Astrocyte (in vitro differentiated cells and primary cell): ENCODE results near the gene AIF1. TPM values are rescaled to one million over a fixed set of nuclear protein-coding genes. Genes with fewer than 3 reads are reported as not detected.

Experiments used
- DNase-seq: peaks from one replicate; pipeline ENCODE4 v3.0.0-alpha.2; 2010; ENCODE audit warnings: low read depth
- FAIRE-seq: peaks from 2 replicates; lab custom pipeline; 2011; peaks lifted over from hg19 to GRCh38; lab: Jason Lieb, UNC
- H2AFZ ChIP-seq: 2 replicates; pipeline ENCODE4 v1.6.0; 2012; ENCODE audit warnings: low read depth, low read length, inconsistent platforms
- H3K27ac ChIP-seq: 2 replicates; pipeline ENCODE4 v1.5.1; 2011; ENCODE audit warnings: low read depth, low read length, inconsistent platforms
- H3K27me3 ChIP-seq: 2 replicates; pipeline ENCODE4 v1.6.0; 2011; ENCODE audit warnings: low read length, inconsistent platforms; ENCODE audit not compliant: insufficient read depth
- H3K36me3 ChIP-seq: 2 replicates; pipeline ENCODE4 v1.5.1; 2011; ENCODE audit warnings: low read length, inconsistent platforms; ENCODE audit not compliant: insufficient read depth
- H3K4me1 ChIP-seq: 2 replicates; pipeline ENCODE4 v1.5.1; 2011; ENCODE audit warnings: low read length, inconsistent platforms; ENCODE audit not compliant: insufficient read depth
- H3K4me2 ChIP-seq: 2 replicates; pipeline ENCODE4 v1.6.0; 2012; ENCODE audit warnings: low read length, inconsistent platforms
- H3K4me3 ChIP-seq: 2 replicates; pipeline ENCODE4 v1.5.1; 2011; ENCODE audit warnings: low read depth, mild to moderate bottlenecking, low read length, inconsistent platforms; ENCODE audit not compliant: insufficient read depth
- H3K79me2 ChIP-seq: 2 replicates; pipeline ENCODE4 v1.6.0; 2012; ENCODE audit warnings: mild to moderate bottlenecking, low read length, inconsistent platforms; ENCODE audit not compliant: insufficient read depth
- H3K9ac ChIP-seq: 2 replicates; pipeline ENCODE4 v1.6.0; 2012; ENCODE audit warnings: mild to moderate bottlenecking, low read length, inconsistent platforms
- H3K9me3 ChIP-seq: 2 replicates; pipeline ENCODE4 v1.5.1; 2012; ENCODE audit warnings: low read depth, mild to moderate bottlenecking, low read length, inconsistent platforms; ENCODE audit not compliant: insufficient read depth
- H4K20me1 ChIP-seq: 2 replicates; pipeline ENCODE4 v1.6.0; 2012; ENCODE audit warnings: low read length, inconsistent platforms; ENCODE audit not compliant: insufficient read depth
- H3K27ac Mint-ChIP-seq: one replicate; pipeline ENCODE4 v1.8.0; 2021; ENCODE audit warnings: mild to moderate bottlenecking, mixed read lengths; ENCODE audit not compliant: unreplicated experiment
- H3K27me3 Mint-ChIP-seq: one replicate; pipeline ENCODE4 v1.8.0; 2021; ENCODE audit warnings: low read depth, mixed read lengths; ENCODE audit not compliant: unreplicated experiment
- H3K36me3 Mint-ChIP-seq: one replicate; pipeline ENCODE4 v1.8.0; 2021; ENCODE audit warnings: low read depth, mixed read lengths; ENCODE audit not compliant: unreplicated experiment
- H3K4me1 Mint-ChIP-seq: one replicate; pipeline ENCODE4 v1.8.0; 2021; ENCODE audit warnings: low read depth, mixed read lengths; ENCODE audit not compliant: unreplicated experiment
- H3K4me3 Mint-ChIP-seq: one replicate; pipeline ENCODE4 v1.8.0; 2021; ENCODE audit warnings: mild to moderate bottlenecking, moderate library complexity, mixed read lengths; ENCODE audit not compliant: unreplicated experiment
- H3K9me3 Mint-ChIP-seq: one replicate; pipeline ENCODE4 v1.8.0; 2021; ENCODE audit warnings: mild to moderate bottlenecking, mixed read lengths; ENCODE audit not compliant: unreplicated experiment
- CTCF ChIP-seq: IDR thresholded peaks from 2 replicates; pipeline ENCODE4 v1.5.1; 2011; ENCODE audit warnings: low read depth, mild to moderate bottlenecking, inconsistent platforms, low read length, moderate library complexity; ENCODE audit not compliant: insufficient read depth
- EZH2 ChIP-seq: IDR thresholded peaks from 2 replicates; pipeline ENCODE4 v1.6.1; 2012; ENCODE audit warnings: mild to moderate bottlenecking, low read length, inconsistent platforms; ENCODE audit not compliant: insufficient read depth
- total RNA-seq: library from RNA; stranded (reverse); gene quantifications from 2 replicates; pipeline ENCODE4 v1.2.1, GENCODE V29; 2021

Gene AIF1
- total RNA-seq, 1 donor from 2014 or later, result not detected

- no peaks in the 10 kb centered on the region for H3K79me2 ChIP-seq
- no peaks in the 10 kb centered on the region for H3K27me3 ChIP-seq
- DNase-seq (no peak), FAIRE-seq (no peak)
- H3K4me1 ChIP-seq, result peaks cover 11% of the 10 kb centered on the region
- H3K36me3 ChIP-seq, result no peaks in the 10 kb centered on the region
- H3K27ac ChIP-seq, result no peak within 1 kb of the TSS
- H3K4me2 ChIP-seq, result peak within 1 kb of the TSS; percentile 95
- H2AFZ ChIP-seq, result peak within 1 kb of the TSS; percentile 98
- H3K9ac ChIP-seq, result peak within 1 kb of the TSS; percentile 86
- no peaks in the 10 kb centered on the region for H3K9me3 ChIP-seq
- H3K36me3 Mint-ChIP-seq, result no peaks in the 10 kb centered on the region
- H3K27me3 Mint-ChIP-seq, result peaks cover 4% of the 10 kb centered on the region
- TF ChIP-seq CTCF (no peak), EZH2 (no peak)
- H3K4me3 ChIP-seq, result peak within 1 kb of the TSS; percentile 77
- H3K4me1 Mint-ChIP-seq, result peaks cover 4% of the 10 kb centered on the region
- peak within 1 kb of the TSS; percentile 98 for H3K4me3 Mint-ChIP-seq
- no peaks in the 10 kb centered on the region for H4K20me1 ChIP-seq
- H3K9me3 Mint-ChIP-seq, result no peaks in the 10 kb centered on the region
- peak within 1 kb of the TSS; percentile 48 for H3K27ac Mint-ChIP-seq
Measured at GRCh38 chr6:31582230-31582643, 32.8 kb upstream of the AIF1 start, which contains the start of gene LTB. Gene LTB (minus strand): TSS chr6:31582424. CDS start chr6:31582417, 7 bp downstream.

- H3K27ac Mint-ChIP-seq, result no peak overlapping the region
- H3K4me1 Mint-ChIP-seq, result peaks cover 3% of the 10 kb centered on the region
- H3K4me1 ChIP-seq, result peaks cover 9% of the 10 kb centered on the region
- no peak overlapping the region for H3K27ac ChIP-seq
- no peak overlapping the region for H3K4me2 ChIP-seq
- H3K9ac ChIP-seq, result no peak overlapping the region
- no peak overlapping the region for H2AFZ ChIP-seq
- H3K4me3 Mint-ChIP-seq, result peak overlapping the region; percentile 21
- no peaks in the 10 kb centered on the region for H3K36me3 Mint-ChIP-seq
- no peaks in the 10 kb centered on the region for H3K36me3 ChIP-seq
- H3K27me3 Mint-ChIP-seq, result peaks cover 8% of the 10 kb centered on the region
- no peaks in the 10 kb centered on the region for H4K20me1 ChIP-seq
- no peak for DNase-seq
- no peaks in the 10 kb centered on the region for H3K27me3 ChIP-seq
- no peaks in the 10 kb centered on the region for H3K9me3 Mint-ChIP-seq
- H3K9me3 ChIP-seq, result no peaks in the 10 kb centered on the region
- TF ChIP-seq EZH2, result no peak
- TF ChIP-seq CTCF, result peak; percentile 16
- H3K79me2 ChIP-seq, result no peaks in the 10 kb centered on the region
- H3K4me3 ChIP-seq, result no peak overlapping the region
- no peak for FAIRE-seq
Measured at GRCh38 chr6:31585491-31585890, 29.5 kb upstream of the AIF1 start.

GRCh38 chr6:31586008-31586407 lies 29.0 kb upstream of the AIF1 start, which contains the start of gene LST1:
Gene LST1 (plus strand): TSS chr6:31586277. CDS start chr6:31587300, 1,023 bp downstream.
- H3K36me3 Mint-ChIP-seq, result no peaks in the 10 kb centered on the region
- no peaks in the 10 kb centered on the region for H3K79me2 ChIP-seq
- H3K27ac ChIP-seq, result no peak within 1 kb of the TSS
- H3K27ac Mint-ChIP-seq, result no peak within 1 kb of the TSS
- no peak within 1 kb of the TSS for H3K9ac ChIP-seq
- peaks cover 7% of the 10 kb centered on the region for H3K4me1 ChIP-seq
- TF ChIP-seq EZH2 (no peak), CTCF (no peak)
- H3K4me1 Mint-ChIP-seq, result peaks cover 3% of the 10 kb centered on the region
- H3K4me3 Mint-ChIP-seq, result peak within 1 kb of the TSS; percentile 21
- H3K36me3 ChIP-seq, result no peaks in the 10 kb centered on the region
- FAIRE-seq (no peak), DNase-seq (no peak)
- no peak within 1 kb of the TSS for H2AFZ ChIP-seq
- peaks cover 8% of the 10 kb centered on the region for H3K27me3 Mint-ChIP-seq
- no peaks in the 10 kb centered on the region for H3K9me3 Mint-ChIP-seq
- H3K9me3 ChIP-seq, result no peaks in the 10 kb centered on the region
- no peaks in the 10 kb centered on the region for H3K27me3 ChIP-seq
- no peak within 1 kb of the TSS for H3K4me3 ChIP-seq
- H4K20me1 ChIP-seq, result no peaks in the 10 kb centered on the region
- no peak within 1 kb of the TSS for H3K4me2 ChIP-seq
